ENCODE results near the gene PTGS1.
"Not testable (repeated sequence)": the region's sequence is repeated elsewhere in the genome, so short reads cannot be mapped to it uniquely, and the experiment has no call there.

The PTGS1 gene

GRCh38 chr9:122356627-122357026 lies 14.2 kb upstream of the PTGS1 start:
- CTCF ChIA-PET = interaction anchor here (0.6 to 1.8 kb wide), 9 partner anchors 9 to 261 kb away, joined by 3 to 7 read pairs (median 4); no protein-coding TSS in a partner anchor
- no peaks in the 10 kb centered on the region for H3K4me1 ChIP-seq (ENCODE audit: control insufficient read depth, insufficient read depth, low read length)

GRCh38 chr9:122360891-122361290 lies 9.9 kb upstream of the PTGS1 start:
- H3K27ac ChIP-seq (ENCODE audit: extremely low read depth, low read depth, low read length) = no peak overlapping the region
- POLR2A ChIA-PET = no interaction called here

More at GRCh38 chr9:122356627-122357026, 14.2 kb upstream of the PTGS1 start:
- Histone ChIP-seq H3K9me3 (ENCODE audit: control insufficient read depth, insufficient read depth, low read depth, low read length) (no peaks in the 10 kb centered on the region), H3K36me3 (ENCODE audit: control insufficient read depth in 2 of 2, insufficient read depth in 1 of 2, low read length in 2 of 2) (no peaks in the 10 kb centered on the region), H3K4me3 (ENCODE audit: low read depth, low read length) (no peak overlapping the region), H3K27ac (ENCODE audit: extremely low read depth, low read depth, low read length) (no peak overlapping the region)
- POLR2A ChIA-PET = no interaction called here
- no peak for TF ChIP-seq ZFP41 (tag by site-specific recombination; IDR thresholded peaks at IDR 0.05; ENCODE audit: borderline replicate concordance)
- TF ChIP-seq CTCF (tag by site-specific recombination; IDR thresholded peaks at IDR 0.05) = 0 out of 2 replicates have a peak, but pooled peaks have one; percentile 9
- no peak for TF ChIP-seq ZNF785 (tag by site-specific recombination; IDR thresholded peaks at IDR 0.05)
- no peak for TF ChIP-seq ZNF530 (tag by site-specific recombination; IDR thresholded peaks at IDR 0.05; ENCODE audit: low read depth)

DNA sequence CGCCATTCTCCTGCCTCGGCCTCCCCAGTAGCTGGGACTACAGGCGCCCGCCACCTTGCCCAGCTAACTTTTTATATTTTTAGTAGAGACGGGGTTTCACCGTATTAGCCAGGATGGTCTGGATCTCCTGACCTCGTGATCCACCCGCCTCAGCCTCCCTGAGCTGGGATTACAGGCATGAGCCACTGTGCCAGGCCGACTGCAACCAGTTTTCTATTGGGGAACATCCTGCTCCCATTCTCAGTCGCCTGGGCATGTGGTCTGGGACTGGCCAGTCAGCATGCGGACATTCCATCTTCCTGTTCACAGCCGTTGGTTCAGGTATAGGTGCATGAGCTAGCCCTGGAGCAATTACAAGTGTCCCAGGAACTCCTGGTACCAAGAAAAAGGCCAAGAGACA lies 7.7 kb upstream of the PTGS1 start:
- H3K4me1 ChIP-seq (ENCODE audit: control insufficient read depth, insufficient read depth, low read length); H3K4me3 ChIP-seq (ENCODE audit: low read depth, low read length); H3K9me3 ChIP-seq (ENCODE audit: control insufficient read depth, insufficient read depth, low read depth, low read length); H3K36me3 ChIP-seq (ENCODE audit: control insufficient read depth in 2 of 2, insufficient read depth in 1 of 2, low read length in 2 of 2); H3K27ac ChIP-seq (ENCODE audit: extremely low read depth, low read depth, low read length); POLR2A ChIA-PET: not testable (repeated sequence)
- CTCF ChIA-PET = interaction anchor here (0.6 to 2.2 kb wide), 5 partner anchors 13 to 264 kb away, joined by 3 to 15 read pairs (median 5); no protein-coding TSS in a partner anchor

More at GRCh38 chr9:122360891-122361290, 9.9 kb upstream of the PTGS1 start:
- Histone ChIP-seq H3K4me1 (ENCODE audit: control insufficient read depth, insufficient read depth, low read length) (no peaks in the 10 kb centered on the region), H3K36me3 (ENCODE audit: control insufficient read depth in 2 of 2, insufficient read depth in 1 of 2, low read length in 2 of 2) (no peaks in the 10 kb centered on the region), H3K4me3 (ENCODE audit: low read depth, low read length) (no peak overlapping the region), H3K9me3 (ENCODE audit: control insufficient read depth, insufficient read depth, low read depth, low read length) (no peaks in the 10 kb centered on the region)
- CTCF ChIA-PET = interaction anchor here (0.6 to 0.9 kb wide), 4 partner anchors 10 to 236 kb away, joined by 3 to 4 read pairs (median 3); partner anchors contain the start of gene PTGS1
- TF ChIP-seq ZNF707 (tag by site-specific recombination; IDR thresholded peaks at IDR 0.05) = no peak
- TF ChIP-seq, protein P1, sequence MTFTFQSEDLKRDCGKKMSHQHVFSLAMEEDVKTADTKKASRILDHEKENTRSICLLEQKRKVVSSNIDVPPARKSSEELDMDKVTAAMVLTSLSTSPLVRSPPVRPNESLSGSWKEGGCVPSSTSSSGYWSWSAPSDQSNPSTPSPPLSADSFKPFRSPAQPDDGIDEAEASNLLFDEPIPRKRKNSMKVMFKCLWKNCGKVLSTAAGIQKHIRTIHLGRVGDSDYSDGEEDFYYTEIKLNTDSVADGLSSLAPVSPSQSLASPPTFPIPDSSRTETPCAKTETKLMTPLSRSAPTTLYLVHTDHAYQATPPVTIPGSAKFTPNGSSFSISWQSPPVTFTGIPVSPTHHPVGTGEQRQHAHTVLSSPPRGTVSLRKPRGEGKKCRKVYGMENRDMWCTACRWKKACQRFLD (tag by site-specific recombination; IDR thresholded peaks at IDR 0.05) = no peak
- TF ChIP-seq, protein P2, sequence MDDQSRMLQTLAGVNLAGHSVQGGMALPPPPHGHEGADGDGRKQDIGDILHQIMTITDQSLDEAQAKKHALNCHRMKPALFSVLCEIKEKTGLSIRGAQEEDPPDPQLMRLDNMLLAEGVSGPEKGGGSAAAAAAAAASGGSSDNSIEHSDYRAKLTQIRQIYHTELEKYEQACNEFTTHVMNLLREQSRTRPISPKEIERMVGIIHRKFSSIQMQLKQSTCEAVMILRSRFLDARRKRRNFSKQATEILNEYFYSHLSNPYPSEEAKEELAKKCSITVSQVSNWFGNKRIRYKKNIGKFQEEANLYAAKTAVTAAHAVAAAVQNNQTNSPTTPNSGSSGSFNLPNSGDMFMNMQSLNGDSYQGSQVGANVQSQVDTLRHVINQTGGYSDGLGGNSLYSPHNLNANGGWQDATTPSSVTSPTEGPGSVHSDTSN (CRISPR knock-in tag; IDR thresholded peaks at IDR 0.05) = no peak
- TF ChIP-seq ZNF16 (tag by site-specific recombination; IDR thresholded peaks at IDR 0.05; ENCODE audit: low read depth) = no peak
- TF ChIP-seq, protein P3, sequence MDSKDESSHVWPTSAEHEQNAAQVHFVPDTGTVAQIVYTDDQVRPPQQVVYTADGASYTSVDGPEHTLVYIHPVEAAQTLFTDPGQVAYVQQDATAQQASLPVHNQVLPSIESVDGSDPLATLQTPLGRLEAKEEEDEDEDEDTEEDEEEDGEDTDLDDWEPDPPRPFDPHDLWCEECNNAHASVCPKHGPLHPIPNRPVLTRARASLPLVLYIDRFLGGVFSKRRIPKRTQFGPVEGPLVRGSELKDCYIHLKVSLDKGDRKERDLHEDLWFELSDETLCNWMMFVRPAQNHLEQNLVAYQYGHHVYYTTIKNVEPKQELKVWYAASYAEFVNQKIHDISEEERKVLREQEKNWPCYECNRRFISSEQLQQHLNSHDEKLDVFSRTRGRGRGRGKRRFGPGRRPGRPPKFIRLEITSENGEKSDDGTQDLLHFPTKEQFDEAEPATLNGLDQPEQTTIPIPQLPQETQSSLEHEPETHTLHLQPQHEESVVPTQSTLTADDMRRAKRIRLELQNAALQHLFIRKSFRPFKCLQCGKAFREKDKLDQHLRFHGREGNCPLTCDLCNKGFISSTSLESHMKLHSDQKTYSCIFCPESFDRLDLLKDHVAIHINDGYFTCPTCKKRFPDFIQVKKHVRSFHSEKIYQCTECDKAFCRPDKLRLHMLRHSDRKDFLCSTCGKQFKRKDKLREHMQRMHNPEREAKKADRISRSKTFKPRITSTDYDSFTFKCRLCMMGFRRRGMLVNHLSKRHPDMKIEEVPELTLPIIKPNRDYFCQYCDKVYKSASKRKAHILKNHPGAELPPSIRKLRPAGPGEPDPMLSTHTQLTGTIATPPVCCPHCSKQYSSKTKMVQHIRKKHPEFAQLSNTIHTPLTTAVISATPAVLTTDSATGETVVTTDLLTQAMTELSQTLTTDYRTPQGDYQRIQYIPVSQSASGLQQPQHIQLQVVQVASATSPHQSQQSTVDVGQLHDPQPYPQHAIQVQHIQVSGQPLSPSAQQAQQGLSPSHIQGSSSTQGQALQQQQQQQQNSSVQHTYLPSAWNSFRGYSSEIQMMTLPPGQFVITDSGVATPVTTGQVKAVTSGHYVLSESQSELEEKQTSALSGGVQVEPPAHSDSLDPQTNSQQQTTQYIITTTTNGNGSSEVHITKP (tag by site-specific recombination; IDR thresholded peaks at IDR 0.05) = no peak
- no peak for TF ChIP-seq ZNF366 (tag by site-specific recombination; conservative IDR thresholded peaks at IDR 0.05)
- no peak for TF ChIP-seq ZNF10 (tag by site-specific recombination; IDR thresholded peaks at IDR 0.05)
- no peak for TF ChIP-seq ZNF645 (tag by site-specific recombination; IDR thresholded peaks at IDR 0.05)
- TF ChIP-seq ZNF155 (tag by site-specific recombination; IDR thresholded peaks at IDR 0.05) = no peak
